B cell (primary cell): Measurements from ENCODE around the gene EEF1AKMT4.

ENCODE experiments used
- EZH2 ChIP-seq: IDR thresholded peaks from 2 replicates; pipeline ENCODE4 v1.6.1; 2012; ENCODE audit warnings: borderline replicate concordance, low read depth, mild to moderate bottlenecking, moderate library complexity, low read length; ENCODE audit not compliant: insufficient read depth, poor library complexity, severe bottlenecking
- TF ChIP-seq, protein P1 (sequence below): fragments of 200-600 bp; IDR thresholded peaks from one replicate; pipeline ENCODE4 v1.8.0; 2022; ENCODE audit warnings: antibody characterized with exemption, mild to moderate bottlenecking

DNA sequence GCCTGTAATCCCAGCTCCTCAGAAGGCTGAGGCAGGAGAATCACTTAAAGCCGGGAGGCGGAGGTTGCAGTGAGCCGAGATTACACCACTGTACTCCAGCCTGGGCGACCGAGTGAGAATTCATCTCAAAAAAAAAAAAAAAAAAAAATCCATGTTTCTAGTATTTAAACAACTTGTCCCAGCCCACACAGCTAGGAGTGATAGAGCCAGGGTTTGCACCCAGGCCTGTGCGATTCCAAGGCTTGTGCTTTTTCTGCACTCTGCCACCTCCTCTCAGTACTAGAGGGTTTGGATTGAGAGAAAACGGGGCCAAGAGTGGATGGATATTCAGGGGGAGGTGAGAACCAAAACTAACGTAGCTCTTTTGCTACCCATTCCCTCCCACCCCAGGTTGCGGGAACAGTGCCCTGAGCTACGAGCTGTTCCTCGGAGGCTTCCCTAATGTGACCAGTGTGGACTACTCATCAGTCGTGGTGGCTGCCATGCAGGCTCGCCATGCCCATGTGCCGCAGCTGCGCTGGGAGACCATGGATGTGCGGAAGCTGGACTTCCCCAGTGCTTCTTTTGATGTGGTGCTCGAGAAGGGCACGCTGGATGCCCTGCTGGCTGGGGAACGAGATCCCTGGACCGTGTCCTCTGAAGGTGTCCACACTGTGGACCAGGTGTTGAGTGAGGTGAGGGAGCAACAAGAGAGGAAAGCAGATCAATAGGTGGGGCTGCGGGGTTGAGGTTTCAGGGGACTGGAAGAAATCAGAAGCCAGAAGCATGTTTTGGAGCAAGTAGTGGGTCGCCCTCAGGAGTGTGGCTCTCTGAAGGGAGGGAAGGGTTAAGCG is 7.8 kb downstream of the EEF1AKMT4 start:
- TF ChIP-seq, protein P1, sequence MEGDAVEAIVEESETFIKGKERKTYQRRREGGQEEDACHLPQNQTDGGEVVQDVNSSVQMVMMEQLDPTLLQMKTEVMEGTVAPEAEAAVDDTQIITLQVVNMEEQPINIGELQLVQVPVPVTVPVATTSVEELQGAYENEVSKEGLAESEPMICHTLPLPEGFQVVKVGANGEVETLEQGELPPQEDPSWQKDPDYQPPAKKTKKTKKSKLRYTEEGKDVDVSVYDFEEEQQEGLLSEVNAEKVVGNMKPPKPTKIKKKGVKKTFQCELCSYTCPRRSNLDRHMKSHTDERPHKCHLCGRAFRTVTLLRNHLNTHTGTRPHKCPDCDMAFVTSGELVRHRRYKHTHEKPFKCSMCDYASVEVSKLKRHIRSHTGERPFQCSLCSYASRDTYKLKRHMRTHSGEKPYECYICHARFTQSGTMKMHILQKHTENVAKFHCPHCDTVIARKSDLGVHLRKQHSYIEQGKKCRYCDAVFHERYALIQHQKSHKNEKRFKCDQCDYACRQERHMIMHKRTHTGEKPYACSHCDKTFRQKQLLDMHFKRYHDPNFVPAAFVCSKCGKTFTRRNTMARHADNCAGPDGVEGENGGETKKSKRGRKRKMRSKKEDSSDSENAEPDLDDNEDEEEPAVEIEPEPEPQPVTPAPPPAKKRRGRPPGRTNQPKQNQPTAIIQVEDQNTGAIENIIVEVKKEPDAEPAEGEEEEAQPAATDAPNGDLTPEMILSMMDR = no peak
- no peak for TF ChIP-seq EZH2
